SK-N-SH (cell line): ENCODE data around the gene ALPK3. TPM values are rescaled to one million over a fixed set of nuclear protein-coding genes. Genes with fewer than 3 reads are reported as not detected.

Experiments
- CTCF ChIA-PET: fragments of 300-600, 350-600 bp; formaldehyde crosslinking; extraction: SDS; loops from one replicate; lab custom pipeline; 2021; lab: Yijun Ruan, JAX
- POLR2A ChIA-PET: fragments of 350-600 bp; sonication (Branson Sonifier 250); formaldehyde crosslinking; extraction: SDS; loops from one replicate; lab custom pipeline; 2020; ENCODE audit warnings: antibody characterized with exemption, inconsistent platforms; lab: Yijun Ruan, JAX
- DNase-seq: peaks from one replicate; pipeline ENCODE4 v3.0.0; 2012
- H2AFZ ChIP-seq: fragments of 200-600 bp; sonication (generic); 2 replicates; pipeline ENCODE4 v1.8.1; 2016; ENCODE audit warnings: antibody characterized with exemption, mild to moderate bottlenecking, low read depth
- H3F3A ChIP-seq: fragments of 200-600 bp; sonication (generic); replicated peaks from 2 replicates; pipeline ENCODE3; 2016; ENCODE audit warnings: antibody characterized with exemption, mild to moderate bottlenecking; ENCODE audit not compliant: insufficient read depth
- H3K27ac ChIP-seq, 2 experiments: fragments of 200-500 bp in 1 of 2; fragments of 200-600 bp in 1 of 2; sonication (Bioruptor generic) in 1 of 2; sonication (generic), shearing (Covaris generic) in 1 of 2; 2 replicates each; pipeline versions ENCODE4 v1.5.1 to v1.6.1; 2014 to 2016; ENCODE audit warnings: low read depth in 2 of 2, inconsistent platforms in 1 of 2, low read length in 1 of 2, mild to moderate bottlenecking in 1 of 2, mixed read lengths in 1 of 2
- H3K27me3 ChIP-seq: fragments of 200-600 bp; sonication (generic), shearing (Covaris generic); 2 replicates; pipeline ENCODE4 v1.6.1; 2016; ENCODE audit warnings: mixed run types; ENCODE audit not compliant: insufficient read depth
- H3K36me3 ChIP-seq, 2 experiments: fragments of 200-500 bp in 1 of 2; fragments of 200-600 bp in 1 of 2; sonication (Bioruptor generic) in 1 of 2; sonication (generic) in 1 of 2; replicated peaks in 1 of 2; 2 replicates each; pipeline versions ENCODE3 to v1.5.1; 2014 to 2016; ENCODE audit warnings: low read length in 1 of 2, mild to moderate bottlenecking in 1 of 2; ENCODE audit not compliant: insufficient read depth in 2 of 2, control insufficient read depth in 1 of 2
- H3K4me1 ChIP-seq, 2 experiments: fragments of 200-500 bp in 1 of 2; fragments of 200-600 bp in 1 of 2; sonication (Bioruptor generic) in 1 of 2; sonication (generic), shearing (Covaris generic) in 1 of 2; 2 replicates each; pipeline versions ENCODE4 v1.5.1 to v1.6.1; 2014 to 2016; ENCODE audit warnings: low read depth in 1 of 2, low read length in 1 of 2, mixed run types in 1 of 2; ENCODE audit not compliant: insufficient read depth in 2 of 2, control insufficient read depth in 1 of 2
- H3K4me2 ChIP-seq: fragments of 200-600 bp; sonication (generic), shearing (Covaris generic); 2 replicates; pipeline ENCODE4 v1.6.1; 2017; ENCODE audit warnings: mixed run types
- H3K4me3 ChIP-seq, 2 experiments: fragments of 200-500 bp in 1 of 2; fragments of 200-600 bp in 1 of 2; sonication (Bioruptor generic) in 1 of 2; sonication (generic), shearing (Covaris generic) in 1 of 2; 2 replicates each; pipeline versions ENCODE4 v1.5.1 to v1.8.1; 2014 to 2016; ENCODE audit warnings: low read depth in 2 of 2, inconsistent platforms in 1 of 2, low read length in 1 of 2, mild to moderate bottlenecking in 1 of 2, mixed read lengths in 1 of 2, moderate library complexity in 1 of 2
- H3K79me2 ChIP-seq: fragments of 200-600 bp; sonication (generic); 2 replicates; pipeline ENCODE4 v1.8.1; 2017; ENCODE audit warnings: mild to moderate bottlenecking; ENCODE audit not compliant: insufficient read depth
- H3K9ac ChIP-seq: fragments of 200-600 bp; sonication (generic); 2 replicates; pipeline ENCODE4 v1.6.1; 2017; ENCODE audit warnings: mixed run types
- H3K9me2 ChIP-seq: fragments of 200-600 bp; sonication (generic); 2 replicates; pipeline ENCODE4 v1.6.1; 2017; ENCODE audit warnings: mixed run types
- H3K9me3 ChIP-seq: fragments of 200-600 bp; sonication (generic); 2 replicates; pipeline ENCODE4 v1.6.1; 2017; ENCODE audit warnings: mixed run types, mild to moderate bottlenecking, moderate library complexity
- H4K20me1 ChIP-seq: fragments of 200-600 bp; sonication (generic); 2 replicates; pipeline ENCODE4 v1.6.1; 2017; ENCODE audit warnings: mild to moderate bottlenecking, mixed run types; ENCODE audit not compliant: insufficient read depth
- CHD2 ChIP-seq: fragments of 150-350 bp; IDR thresholded peaks from 2 replicates; pipeline ENCODE4 v1.6.1; 2018; ENCODE audit warnings: low read length; ENCODE audit not compliant: partially characterized antibody
- ELF1 ChIP-seq: IDR thresholded peaks from 2 replicates; pipeline ENCODE4 v1.4.0; 2012
- EP300 ChIP-seq, 2 experiments: IDR thresholded peaks; 2 replicates each; pipeline versions ENCODE4 v1.4.0 to v1.6.1; 2012; ENCODE audit warnings: borderline replicate concordance in 1 of 2, low read depth in 1 of 2, low read length in 1 of 2
- EZH2phosphoT487 ChIP-seq: fragments of 200-600 bp; sonication (generic); IDR thresholded peaks from 2 replicates; pipeline ENCODE4 v1.6.1; 2017; ENCODE audit warnings: low read depth, mixed run types, mild to moderate bottlenecking, antibody characterized with exemption, moderate library complexity, borderline replicate concordance
- FOXJ3 ChIP-seq: sonication (generic); formaldehyde crosslinking; IDR thresholded peaks from 2 replicates; pipeline ENCODE4 v1.5.1; 2020; ENCODE audit warnings: mild to moderate bottlenecking, missing genetic modification reagents
- FOXM1 ChIP-seq: IDR thresholded peaks from 2 replicates; pipeline ENCODE4 v1.4.0; 2012; ENCODE audit warnings: low read depth, mild to moderate bottlenecking
- GABPA ChIP-seq: IDR thresholded peaks from 2 replicates; pipeline ENCODE4 v1.4.0; 2012; ENCODE audit warnings: low read depth, mild to moderate bottlenecking
- GATA2 ChIP-seq: sonication (generic); formaldehyde crosslinking; IDR thresholded peaks from 2 replicates; pipeline ENCODE4 v1.5.0; 2020; ENCODE audit warnings: mild to moderate bottlenecking, missing genetic modification reagents
- RAD21 ChIP-seq: IDR thresholded peaks from 2 replicates; pipeline ENCODE4 v1.6.1; 2012; ENCODE audit warnings: mild to moderate bottlenecking, low read length
- RCOR1 ChIP-seq: fragments of 150-350 bp; IDR thresholded peaks from 2 replicates; pipeline ENCODE4 v1.6.1; 2017; ENCODE audit warnings: antibody characterized with exemption, low read length
- RFX5 ChIP-seq: IDR thresholded peaks from 2 replicates; pipeline ENCODE4 v1.6.1; 2012; ENCODE audit warnings: mild to moderate bottlenecking, improper control_type of control experiment, low read length
- SIN3A ChIP-seq: IDR thresholded peaks from 2 replicates; pipeline ENCODE4 v1.6.1; 2012; ENCODE audit warnings: low read depth, mild to moderate bottlenecking, low read length, moderate library complexity, borderline replicate concordance
- TAF1 ChIP-seq: IDR thresholded peaks from 2 replicates; pipeline ENCODE4 v1.6.1; 2012; ENCODE audit warnings: low read depth, mild to moderate bottlenecking, low read length, moderate library complexity, borderline replicate concordance
- WGBS: methylation state at CpG from one replicate; pipeline ENCODE4 v1.1.6; 2017; ENCODE audit warnings: low lambda C conversion rate; 5-methylcytosine and 5-hydroxymethylcytosine counted together
- polyA plus RNA-seq, 3 experiments: library from polyadenylated mRNA; depleted of rRNA; stranded (reverse); fragments of >200 nt; gene quantifications; 2 replicates each; pipeline ENCODE4 v1.2.3, GENCODE V29; 2012
- TF ChIP-seq, protein P1 (sequence below): IDR thresholded peaks from 2 replicates; pipeline ENCODE4 v1.4.0; 2012; ENCODE audit warnings: low read depth, borderline replicate concordance
- TF ChIP-seq, protein P2 (sequence below): IDR thresholded peaks from 2 replicates; pipeline ENCODE4 v1.4.0; 2012; ENCODE audit warnings: low read depth, borderline replicate concordance
- TF ChIP-seq, protein P3 (sequence below): fragments of 150-350 bp; IDR thresholded peaks from 2 replicates; pipeline ENCODE4 v1.6.1; 2016; ENCODE audit warnings: mild to moderate bottlenecking, low read depth, low read length

ALPK3 gene
- polyA plus RNA-seq, 1 of the 3 experiments (the other 2 are of a cell fraction): 0.16 TPM

DNA sequence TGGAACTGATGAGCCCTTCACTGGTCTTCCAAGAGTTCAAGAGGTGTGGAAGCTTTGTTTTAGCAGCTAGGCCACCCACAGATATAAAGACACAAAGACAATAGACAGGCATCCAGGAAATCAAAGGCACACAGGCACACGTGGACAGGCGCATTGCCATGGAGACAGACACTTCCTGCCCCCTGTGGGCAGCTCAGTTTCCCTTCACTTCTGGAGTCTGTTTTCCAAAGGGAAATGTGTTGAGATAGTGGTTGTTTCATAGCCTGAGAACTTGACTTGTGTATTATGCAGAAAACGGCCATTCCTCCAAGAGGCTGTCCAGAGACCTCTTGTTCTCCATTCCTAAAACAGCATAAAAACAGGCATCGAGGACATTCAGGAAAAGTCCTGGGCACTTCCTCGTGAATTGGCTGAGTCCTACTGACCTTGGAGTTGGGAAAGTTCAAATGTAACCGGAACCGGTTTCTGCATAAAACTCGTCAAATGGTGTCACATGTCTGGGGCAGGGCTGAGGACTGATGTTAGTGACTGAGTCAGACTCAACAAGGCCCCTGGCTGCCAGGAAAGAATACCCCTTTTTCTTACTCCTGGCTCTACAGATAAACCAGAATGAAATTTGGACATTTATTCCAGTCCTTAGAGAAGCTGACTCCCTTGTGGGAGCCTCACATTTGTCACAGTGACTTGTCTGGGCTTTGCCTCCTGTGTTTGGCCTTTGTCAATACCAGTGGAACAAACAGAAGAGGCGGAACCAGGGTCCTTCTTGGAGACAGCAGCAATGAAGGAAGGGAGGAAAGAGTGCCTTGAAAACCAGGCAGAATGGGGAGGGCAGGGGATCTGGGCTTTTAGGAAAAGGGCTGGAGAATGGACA, 1.3 kb downstream of the ALPK3 start:
- no peak overlapping the region for H3K4me2 ChIP-seq
- 91% methylated on average over 9 of the region's 9 CpGs for WGBS
- no peak for TF ChIP-seq ELF1
- no peak for TF ChIP-seq CHD2
- TF ChIP-seq SIN3A: no peak
- no peak for TF ChIP-seq GATA2 (CRISPR knock-in tag)
- no peak for TF ChIP-seq TAF1
- TF ChIP-seq GABPA: no peak
- no peak for TF ChIP-seq EP300 (IDR thresholded peaks at IDR 0.05; ENCODE audit: borderline replicate concordance in 1 of 2, low read depth in 1 of 2, low read length in 1 of 2)
- TF ChIP-seq, protein P1, sequence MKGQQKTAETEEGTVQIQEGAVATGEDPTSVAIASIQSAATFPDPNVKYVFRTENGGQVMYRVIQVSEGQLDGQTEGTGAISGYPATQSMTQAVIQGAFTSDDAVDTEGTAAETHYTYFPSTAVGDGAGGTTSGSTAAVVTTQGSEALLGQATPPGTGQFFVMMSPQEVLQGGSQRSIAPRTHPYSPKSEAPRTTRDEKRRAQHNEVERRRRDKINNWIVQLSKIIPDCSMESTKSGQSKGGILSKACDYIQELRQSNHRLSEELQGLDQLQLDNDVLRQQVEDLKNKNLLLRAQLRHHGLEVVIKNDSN: no peak
- no peak for TF ChIP-seq RCOR1
- TF ChIP-seq FOXM1: no peak
- TF ChIP-seq, protein P2, sequence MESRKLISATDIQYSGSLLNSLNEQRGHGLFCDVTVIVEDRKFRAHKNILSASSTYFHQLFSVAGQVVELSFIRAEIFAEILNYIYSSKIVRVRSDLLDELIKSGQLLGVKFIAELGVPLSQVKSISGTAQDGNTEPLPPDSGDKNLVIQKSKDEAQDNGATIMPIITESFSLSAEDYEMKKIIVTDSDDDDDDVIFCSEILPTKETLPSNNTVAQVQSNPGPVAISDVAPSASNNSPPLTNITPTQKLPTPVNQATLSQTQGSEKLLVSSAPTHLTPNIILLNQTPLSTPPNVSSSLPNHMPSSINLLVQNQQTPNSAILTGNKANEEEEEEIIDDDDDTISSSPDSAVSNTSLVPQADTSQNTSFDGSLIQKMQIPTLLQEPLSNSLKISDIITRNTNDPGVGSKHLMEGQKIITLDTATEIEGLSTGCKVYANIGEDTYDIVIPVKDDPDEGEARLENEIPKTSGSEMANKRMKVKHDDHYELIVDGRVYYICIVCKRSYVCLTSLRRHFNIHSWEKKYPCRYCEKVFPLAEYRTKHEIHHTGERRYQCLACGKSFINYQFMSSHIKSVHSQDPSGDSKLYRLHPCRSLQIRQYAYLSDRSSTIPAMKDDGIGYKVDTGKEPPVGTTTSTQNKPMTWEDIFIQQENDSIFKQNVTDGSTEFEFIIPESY: no peak
- no peak for TF ChIP-seq FOXJ3 (CRISPR knock-in tag)
- no peak for TF ChIP-seq RFX5
- CTCF ChIA-PET: interaction anchor here (0.8 to 1.2 kb wide), 6 partner anchors 9 to 110 kb away, joined by 3 read pairs; no protein-coding TSS in a partner anchor
- no peak overlapping the region for H3K9ac ChIP-seq
- H3F3A ChIP-seq: no peaks in the 10 kb centered on the region
- H3K9me3 ChIP-seq: no peaks in the 10 kb centered on the region
- no peaks in the 10 kb centered on the region for H3K36me3 ChIP-seq
- H3K79me2 ChIP-seq: no peaks in the 10 kb centered on the region
- peaks cover 5 to 52% of the 10 kb centered on the region in 2 experiments; a peak in 1 of 4 replicates for H3K4me1 ChIP-seq
- H3K4me3 ChIP-seq: no peak overlapping the region
- no peaks in the 10 kb centered on the region for H3K27me3 ChIP-seq
- peak; percentile 51 for DNase-seq
- H3K9me2 ChIP-seq: no peaks in the 10 kb centered on the region
- H2AFZ ChIP-seq: no peak overlapping the region
- H3K27ac ChIP-seq: peak overlapping the region in 1 of 2 experiments; percentile 71; a peak in 2 of 4 replicates
- no peaks in the 10 kb centered on the region for H4K20me1 ChIP-seq
- POLR2A ChIA-PET: interaction anchor here (0.5 kb wide), 1 partner anchor 268 kb away, joined by 3 read pairs; no protein-coding TSS in a partner anchor

DNA sequence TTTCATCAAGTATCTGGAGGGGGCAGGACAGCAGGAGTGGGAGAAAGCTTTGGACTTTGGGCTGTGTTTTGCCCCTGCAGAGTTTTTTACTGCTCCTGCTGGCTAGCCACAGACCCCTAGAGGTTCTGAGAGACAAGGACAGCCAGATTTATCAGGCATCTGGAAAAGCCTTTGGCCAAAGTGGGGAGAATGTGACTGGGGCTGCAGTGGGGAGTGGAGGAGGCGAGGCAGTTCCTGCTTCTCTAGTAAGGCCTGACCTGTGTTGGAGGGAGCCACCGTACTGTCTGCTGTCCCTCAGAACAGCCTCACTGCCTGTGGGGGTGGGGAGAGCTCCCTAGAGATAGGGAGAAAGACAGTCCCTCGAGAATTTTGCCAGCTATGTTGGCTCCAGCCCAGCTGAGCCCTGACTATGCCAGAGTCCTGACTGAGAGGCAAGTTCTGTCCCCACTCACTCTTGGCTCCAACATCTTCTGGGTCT, 2.2 kb downstream of the ALPK3 start:
- H3K4me1 ChIP-seq: peaks cover 5 to 57% of the 10 kb centered on the region in 2 experiments; a peak in 1 of 4 replicates
- peak; percentile 46 for DNase-seq
- peak; percentile 12; the same call in 1 of the 2 replicates for TF ChIP-seq RAD21
- no peak for TF ChIP-seq EZH2phosphoT487
- TF ChIP-seq ELF1: no peak
- TF ChIP-seq, protein P3, sequence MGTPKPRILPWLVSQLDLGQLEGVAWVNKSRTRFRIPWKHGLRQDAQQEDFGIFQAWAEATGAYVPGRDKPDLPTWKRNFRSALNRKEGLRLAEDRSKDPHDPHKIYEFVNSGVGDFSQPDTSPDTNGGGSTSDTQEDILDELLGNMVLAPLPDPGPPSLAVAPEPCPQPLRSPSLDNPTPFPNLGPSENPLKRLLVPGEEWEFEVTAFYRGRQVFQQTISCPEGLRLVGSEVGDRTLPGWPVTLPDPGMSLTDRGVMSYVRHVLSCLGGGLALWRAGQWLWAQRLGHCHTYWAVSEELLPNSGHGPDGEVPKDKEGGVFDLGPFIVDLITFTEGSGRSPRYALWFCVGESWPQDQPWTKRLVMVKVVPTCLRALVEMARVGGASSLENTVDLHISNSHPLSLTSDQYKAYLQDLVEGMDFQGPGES: no peak
- no peak for TF ChIP-seq TAF1
- TF ChIP-seq, all 33 proteins: peak for 1
- ChIA-PET POLR2A (interaction anchor here (0.5 kb wide), 1 partner anchor 267 kb away, joined by 3 read pairs; no protein-coding TSS in a partner anchor), CTCF (interaction anchor here (0.7 to 1.1 kb wide), 5 partner anchors 9 to 164 kb away, joined by 3 read pairs; no protein-coding TSS in a partner anchor)
- Histone ChIP-seq H3K4me3 (no peak overlapping the region), H3K79me2 (no peaks in the 10 kb centered on the region), H3K27ac (peak overlapping the region in 1 of 2 experiments; percentile 71; a peak in 2 of 4 replicates), H3K4me2 (no peak overlapping the region), H3K9me2 (no peaks in the 10 kb centered on the region), H3K9ac (no peak overlapping the region), H4K20me1 (no peaks in the 10 kb centered on the region), H2AFZ (no peak overlapping the region), H3K36me3 (no peaks in the 10 kb centered on the region), H3F3A (no peaks in the 10 kb centered on the region), H3K27me3 (no peaks in the 10 kb centered on the region), H3K9me3 (no peaks in the 10 kb centered on the region)
- WGBS: 63% methylated on average over 3 of the region's 3 CpGs
